D721Med (cell line): ENCODE results near the gene PRICKLE2.

Source experiments
- DNase-seq: peaks from one replicate; pipeline ENCODE4 v3.0.0; 2011; ENCODE audit warnings: low spot score; ENCODE audit not compliant: insufficient read length
- FAIRE-seq: peaks from 2 replicates; lab custom pipeline; 2011; peaks lifted over from hg19 to GRCh38; lab: Jason Lieb, UNC
- TF ChIP-seq, protein P1 (sequence below): IDR thresholded peaks from 2 replicates; pipeline ENCODE4 v1.5.1; 2012; ENCODE audit warnings: mild to moderate bottlenecking, control low read depth; ENCODE audit not compliant: insufficient read depth; ENCODE audit errors: missing control alignments

PRICKLE2 gene

DNA sequence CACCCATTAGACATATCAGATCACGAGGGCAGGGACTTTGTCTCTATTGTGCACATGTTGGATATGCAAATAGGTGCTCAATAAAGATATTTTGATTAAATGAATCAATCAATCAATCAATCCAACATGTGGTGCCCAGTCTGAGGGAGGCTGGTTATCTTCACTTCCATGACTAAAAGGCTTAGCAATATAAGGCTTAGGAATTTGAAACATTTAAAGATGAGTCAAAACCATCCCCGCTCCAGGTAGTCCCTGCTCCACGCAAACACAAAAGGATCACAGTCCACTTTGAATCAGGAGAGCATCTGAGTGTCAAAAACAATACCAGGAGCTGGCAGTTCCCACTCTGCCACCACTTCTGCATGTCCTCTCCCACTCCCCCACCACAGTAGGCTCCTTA is 25.8 kb upstream of the PRICKLE2 start:
- TF ChIP-seq, protein P1, sequence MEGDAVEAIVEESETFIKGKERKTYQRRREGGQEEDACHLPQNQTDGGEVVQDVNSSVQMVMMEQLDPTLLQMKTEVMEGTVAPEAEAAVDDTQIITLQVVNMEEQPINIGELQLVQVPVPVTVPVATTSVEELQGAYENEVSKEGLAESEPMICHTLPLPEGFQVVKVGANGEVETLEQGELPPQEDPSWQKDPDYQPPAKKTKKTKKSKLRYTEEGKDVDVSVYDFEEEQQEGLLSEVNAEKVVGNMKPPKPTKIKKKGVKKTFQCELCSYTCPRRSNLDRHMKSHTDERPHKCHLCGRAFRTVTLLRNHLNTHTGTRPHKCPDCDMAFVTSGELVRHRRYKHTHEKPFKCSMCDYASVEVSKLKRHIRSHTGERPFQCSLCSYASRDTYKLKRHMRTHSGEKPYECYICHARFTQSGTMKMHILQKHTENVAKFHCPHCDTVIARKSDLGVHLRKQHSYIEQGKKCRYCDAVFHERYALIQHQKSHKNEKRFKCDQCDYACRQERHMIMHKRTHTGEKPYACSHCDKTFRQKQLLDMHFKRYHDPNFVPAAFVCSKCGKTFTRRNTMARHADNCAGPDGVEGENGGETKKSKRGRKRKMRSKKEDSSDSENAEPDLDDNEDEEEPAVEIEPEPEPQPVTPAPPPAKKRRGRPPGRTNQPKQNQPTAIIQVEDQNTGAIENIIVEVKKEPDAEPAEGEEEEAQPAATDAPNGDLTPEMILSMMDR, result no peak
- FAIRE-seq (no peak), DNase-seq (no peak)

DNA sequence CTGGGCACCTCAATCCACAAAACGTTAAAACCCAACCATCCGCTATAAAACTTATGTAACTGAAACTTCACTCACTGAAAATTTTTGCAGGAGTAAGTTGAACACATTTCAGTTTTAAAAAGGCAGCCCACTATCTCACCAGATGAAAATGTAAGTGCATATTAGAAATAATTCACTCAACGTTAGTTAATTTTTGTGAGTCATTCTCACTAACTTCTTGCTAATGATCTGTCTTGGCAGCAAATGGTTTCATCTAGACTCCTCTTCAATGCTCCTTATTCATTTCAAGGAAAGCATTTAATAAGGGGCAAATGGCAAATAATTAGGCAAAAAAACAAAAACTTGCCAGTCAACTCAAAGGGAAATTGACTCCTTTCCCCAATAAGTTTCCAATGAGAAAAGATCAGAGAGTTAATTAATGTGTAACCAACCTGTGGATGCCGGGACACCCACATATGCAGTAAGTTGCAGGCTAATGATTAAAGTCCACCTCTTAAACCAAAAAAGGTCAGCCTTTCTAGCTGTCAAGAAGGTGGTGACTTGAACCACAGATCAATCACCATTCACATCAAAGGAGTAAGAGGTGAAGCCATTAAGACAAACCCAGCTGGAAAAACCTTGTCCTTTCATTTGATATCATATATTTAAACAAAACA is 22.9 kb upstream of the PRICKLE2 start:
- TF ChIP-seq, protein P1, result no peak
- FAIRE-seq (no peak), DNase-seq (no peak)

DNA sequence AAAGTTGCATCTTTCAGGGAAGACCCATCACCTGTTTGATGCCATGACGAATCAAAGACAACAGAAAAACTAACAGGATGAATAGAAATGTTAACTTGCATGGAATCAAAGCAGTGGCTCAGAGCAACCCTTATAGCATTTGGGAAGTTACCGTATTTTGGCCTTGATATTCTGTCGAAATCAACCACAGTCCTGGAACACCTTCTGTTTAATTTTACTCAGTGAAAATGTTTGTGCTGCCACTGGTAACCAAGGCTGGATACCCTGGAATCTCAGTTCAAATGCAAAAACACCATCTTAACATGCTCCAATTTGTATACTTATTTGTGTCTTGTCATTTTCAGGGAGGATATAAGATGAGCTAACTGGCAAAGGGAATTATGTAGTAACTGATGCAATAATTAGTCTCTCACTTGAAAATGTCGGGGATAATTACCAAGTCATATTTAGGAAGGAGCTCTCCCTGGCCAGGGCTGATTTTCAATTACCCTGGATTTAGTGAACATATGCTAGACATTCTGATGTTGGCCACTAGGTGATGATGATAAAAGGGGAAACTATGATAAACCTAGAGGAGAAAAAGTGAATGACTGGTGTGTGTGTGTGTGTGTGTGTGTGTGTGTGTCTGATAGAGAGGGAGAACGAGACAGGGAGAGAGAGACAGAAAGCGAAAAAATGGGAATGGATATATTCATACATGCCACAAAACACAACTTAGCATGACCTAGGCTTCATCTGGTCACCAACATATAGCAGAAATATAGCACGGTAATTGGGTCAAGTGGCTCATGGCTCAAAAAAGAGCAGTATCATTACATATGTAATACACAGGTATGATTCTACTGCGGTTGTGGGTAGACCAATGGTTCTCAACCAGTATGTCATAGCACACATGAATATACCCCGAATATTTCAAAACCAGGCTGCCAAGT is 19.0 kb upstream of the PRICKLE2 start:
- DNase-seq (no peak), FAIRE-seq (peak; percentile 74)

DNA sequence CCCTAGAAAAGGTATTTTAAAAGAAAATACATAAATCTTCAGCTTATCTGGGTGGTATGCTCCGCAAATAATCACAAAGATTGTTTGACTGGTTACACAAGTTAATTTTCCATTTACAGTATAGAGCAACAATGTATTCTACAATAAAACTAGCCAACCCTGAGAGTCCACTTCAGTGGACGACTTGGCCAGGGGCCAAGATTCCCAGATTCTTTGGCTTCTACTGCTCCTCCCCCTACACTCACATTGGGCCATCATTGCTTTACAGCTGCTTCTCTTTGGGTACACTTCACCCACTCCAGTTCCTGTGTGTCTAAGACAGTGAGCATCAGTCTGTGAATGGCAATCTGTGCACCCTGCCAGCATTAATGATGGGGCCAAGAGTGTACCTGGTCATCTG is 17.2 kb upstream of the PRICKLE2 start:
- DNase-seq (no peak), FAIRE-seq (no peak)
- TF ChIP-seq, protein P1, result no peak

More for the DNA sequence above, 19.0 kb upstream of the PRICKLE2 start:
- TF ChIP-seq, protein P1, result peak; percentile 55

DNA sequence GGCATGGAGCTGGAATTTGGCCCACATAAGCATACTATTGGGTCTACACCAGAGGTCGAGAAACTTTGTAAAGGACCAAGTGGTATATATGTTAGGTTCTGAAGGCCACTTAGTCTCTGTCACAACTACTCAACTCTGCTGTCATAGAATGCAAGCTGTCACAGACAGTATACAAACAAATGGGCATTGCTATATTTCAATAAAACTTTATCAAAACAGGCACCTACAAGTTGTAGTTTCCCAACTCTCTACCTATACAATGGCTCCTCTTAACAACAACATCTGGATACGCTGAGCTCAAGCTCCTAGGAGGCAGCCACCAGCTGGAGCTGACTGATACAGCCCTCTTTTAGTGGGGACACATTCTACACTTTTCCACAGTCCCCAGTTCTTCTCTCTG is 15.7 kb upstream of the PRICKLE2 start:
- TF ChIP-seq, protein P1, result no peak
- DNase-seq, result no peak
- FAIRE-seq, result no peak

DNA sequence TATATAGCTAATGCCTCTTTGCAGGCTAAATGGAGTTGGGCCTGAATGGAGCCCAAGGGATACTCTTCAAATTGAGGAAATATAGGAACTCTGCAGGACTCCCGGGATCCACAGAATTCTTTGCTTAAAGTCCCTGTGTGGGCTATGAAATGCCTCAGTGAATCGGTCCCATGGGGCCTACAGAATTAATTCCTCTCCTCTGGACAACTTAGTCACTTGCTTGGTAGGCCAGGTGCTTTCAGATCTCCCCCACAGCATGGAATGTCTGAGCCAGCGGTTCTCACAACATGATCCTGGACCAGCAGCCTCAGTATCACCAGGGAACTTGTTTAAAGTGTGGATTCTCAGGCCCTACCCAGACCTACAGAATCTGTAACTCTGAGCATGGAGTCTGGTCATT is 15.1 kb upstream of the PRICKLE2 start:
- FAIRE-seq (no peak), DNase-seq (no peak)
- TF ChIP-seq, protein P1, result no peak
